HG02623 (cell line): Measurements from ENCODE around the gene VWA8.
A peak's percentile ranks its signal among the peaks of the same experiment; 100 is the strongest.
"Not testable (repeated sequence)": the region's sequence is repeated elsewhere in the genome, so short reads cannot be mapped to it uniquely, and the experiment has no call there.

Experiments
- ATAC-seq: cut with Tn5 transposase; IDR thresholded peaks from one replicate; pipeline ENCODE4 v1.9.1; 2021; ENCODE audit warnings: moderate library complexity; ENCODE audit not compliant: unreplicated experiment

VWA8 gene

GRCh38 chr13:41859565-41859964 is 101.3 kb downstream of the VWA8 start:
- ATAC-seq: no peak

GRCh38 chr13:41858780-41859179 is 102.1 kb downstream of the VWA8 start:
- no peak for ATAC-seq

GRCh38 chr13:41854758-41855157 is 106.2 kb downstream of the VWA8 start:
- ATAC-seq: no peak

- ATAC-seq: no peak
These were observed 109.6 kb downstream of the VWA8 start for GRCh38 chr13:41851351-41851750.

DNA sequence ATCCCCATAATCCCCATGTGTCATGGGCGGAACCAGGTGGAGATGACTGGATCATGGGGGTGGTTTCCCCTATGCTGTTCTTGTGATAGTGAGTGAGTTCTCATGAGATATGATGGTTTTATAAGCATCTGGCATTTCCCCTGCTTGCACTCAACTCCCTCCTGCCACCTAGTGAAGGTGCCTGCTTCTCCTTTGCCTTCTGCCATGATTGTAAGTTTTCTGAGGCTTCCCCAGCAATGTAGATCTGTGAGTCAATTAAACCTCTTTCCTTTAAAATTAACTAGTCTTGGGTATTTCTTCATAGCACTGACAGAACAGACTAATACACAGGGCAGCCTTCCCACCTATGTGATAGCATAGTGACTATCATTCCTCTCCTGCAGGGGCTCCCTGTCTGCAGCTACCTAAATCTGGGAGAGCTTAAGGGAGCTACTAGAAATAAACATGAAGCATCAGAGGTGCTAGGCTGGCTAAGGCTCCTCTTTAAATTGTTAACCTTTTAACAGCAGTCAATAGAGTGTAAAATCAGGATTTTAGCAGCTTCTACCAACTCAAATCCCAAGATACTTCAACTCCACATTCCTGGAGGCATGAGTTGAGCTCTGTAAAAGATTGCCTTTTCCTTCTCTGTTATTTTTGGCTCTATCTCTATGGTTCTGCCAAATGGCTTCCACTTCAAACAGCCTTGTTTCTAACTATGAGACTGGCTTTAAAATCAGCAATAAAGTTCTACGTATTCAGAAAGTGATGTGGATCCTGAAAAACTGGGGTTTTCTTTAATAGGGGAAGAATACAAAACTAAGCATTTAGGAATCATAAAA is 112.3 kb downstream of the VWA8 start:
- no peak for ATAC-seq

DNA sequence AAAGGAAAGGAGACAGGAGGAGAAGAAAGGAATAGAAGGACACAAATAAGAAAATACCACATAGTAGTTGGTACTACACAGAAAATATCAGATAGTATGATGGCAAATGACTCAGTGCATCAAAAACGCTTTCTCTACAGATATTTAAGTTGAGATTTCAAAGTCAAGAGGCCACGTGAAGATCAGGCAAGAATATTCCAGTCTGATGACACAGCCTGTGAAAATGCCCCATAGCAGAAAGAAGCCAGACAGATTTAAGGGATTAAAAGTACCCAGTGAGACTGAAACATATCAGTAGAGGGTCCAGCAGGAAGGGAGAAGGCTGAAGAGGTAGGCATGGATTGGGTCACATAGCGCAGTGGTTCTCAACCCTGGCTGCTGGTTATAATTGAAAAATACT is 113.7 kb downstream of the VWA8 start:
- no peak for ATAC-seq

GRCh38 chr13:41842036-41842620 is 118.8 kb downstream of the VWA8 start:
- ATAC-seq: no peak

GRCh38 chr13:41837629-41838028 is 123.3 kb downstream of the VWA8 start:
- no peak for ATAC-seq

DNA sequence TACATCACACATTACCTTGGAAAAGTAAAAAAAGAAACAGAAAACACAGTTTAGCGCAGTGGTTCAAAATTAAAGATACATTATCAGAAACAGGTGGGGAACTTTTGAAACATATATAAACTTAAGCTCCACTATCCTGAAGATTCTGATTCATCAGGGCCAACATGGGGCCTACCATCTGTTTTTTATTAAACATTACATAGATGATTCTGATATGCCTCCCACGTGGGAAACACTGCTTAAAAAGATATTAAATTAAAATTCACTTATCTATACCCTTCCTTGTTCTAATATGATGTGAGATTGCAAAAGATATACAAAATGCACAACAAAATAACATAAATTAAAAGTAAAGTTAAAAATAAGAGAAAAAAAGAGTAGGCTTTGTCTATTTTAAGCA is 125.0 kb downstream of the VWA8 start:
- ATAC-seq: no peak

DNA sequence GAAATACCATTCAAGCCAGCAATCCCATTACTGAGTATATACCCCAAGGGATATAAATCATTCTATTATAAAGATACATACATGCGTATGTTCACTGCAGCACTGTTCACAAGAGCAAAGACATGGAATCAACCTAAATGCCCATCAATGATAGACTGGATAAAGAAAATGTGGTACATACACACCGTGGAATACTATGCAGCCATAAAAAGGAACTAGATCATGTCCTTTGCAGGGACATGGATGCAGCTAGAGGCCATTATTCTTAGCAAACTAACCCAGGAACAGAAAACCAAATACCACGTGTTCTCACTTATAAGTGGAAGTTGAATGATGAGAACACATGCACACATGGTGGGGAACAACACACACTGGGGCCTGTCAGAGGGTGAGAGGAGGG is 126.2 kb downstream of the VWA8 start:
- ATAC-seq: not testable (repeated sequence)

DNA sequence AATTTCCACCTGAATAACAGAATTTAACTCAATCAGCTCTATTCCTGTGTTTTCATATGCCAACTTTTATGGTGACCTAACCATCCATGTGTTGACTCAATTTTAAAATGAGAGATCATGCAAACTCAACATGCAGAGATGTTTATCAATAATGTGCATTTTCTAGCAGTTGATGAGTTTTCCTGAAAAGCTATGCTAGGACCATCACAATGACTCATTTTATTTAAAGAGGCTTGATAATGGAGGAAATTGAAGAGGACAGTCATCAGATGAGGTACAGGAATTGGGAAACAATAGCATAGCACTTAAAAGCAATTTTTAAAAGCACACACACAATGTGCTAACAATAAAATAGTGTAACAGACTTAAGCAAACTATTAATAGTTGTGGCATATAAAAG is 127.1 kb downstream of the VWA8 start:
- no peak for ATAC-seq

- ATAC-seq: no peak
These were observed 127.7 kb downstream of the VWA8 start for GRCh38 chr13:41833201-41833600.

- no peak for ATAC-seq
These were observed 133.2 kb downstream of the VWA8 start for GRCh38 chr13:41827507-41828213.

DNA sequence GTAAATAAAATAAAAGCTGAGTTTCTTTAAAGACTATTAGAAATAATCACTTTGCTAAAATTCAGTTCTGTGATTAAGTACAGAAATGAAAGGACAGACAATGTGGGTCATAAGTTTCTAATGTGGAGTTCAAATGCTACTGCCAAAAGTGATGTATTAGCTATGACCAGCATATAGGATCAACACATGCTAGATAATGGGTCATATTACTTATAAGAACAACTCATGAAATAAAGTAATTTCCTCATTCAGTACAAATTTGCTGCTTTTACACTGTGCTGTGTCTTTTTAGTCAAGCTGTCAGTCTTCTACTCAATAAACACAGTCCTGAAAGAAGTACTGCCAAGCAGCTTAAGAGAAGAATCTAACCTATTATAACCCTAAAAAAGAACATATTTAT is 135.2 kb downstream of the VWA8 start:
- ATAC-seq: no peak

- ATAC-seq: no peak
These were observed 137.4 kb downstream of the VWA8 start for GRCh38 chr13:41823476-41823875.

GRCh38 chr13:41822560-41822959 is 138.3 kb downstream of the VWA8 start:
- no peak for ATAC-seq

GRCh38 chr13:41821238-41821594 is 139.7 kb downstream of the VWA8 start:
- no peak for ATAC-seq

GRCh38 chr13:41820581-41821237 is 140.2 kb downstream of the VWA8 start:
- ATAC-seq: no peak

GRCh38 chr13:41816057-41816456 is 144.9 kb downstream of the VWA8 start:
- no peak for ATAC-seq

GRCh38 chr13:41813426-41813825 is 147.5 kb downstream of the VWA8 start:
- ATAC-seq: no peak

DNA sequence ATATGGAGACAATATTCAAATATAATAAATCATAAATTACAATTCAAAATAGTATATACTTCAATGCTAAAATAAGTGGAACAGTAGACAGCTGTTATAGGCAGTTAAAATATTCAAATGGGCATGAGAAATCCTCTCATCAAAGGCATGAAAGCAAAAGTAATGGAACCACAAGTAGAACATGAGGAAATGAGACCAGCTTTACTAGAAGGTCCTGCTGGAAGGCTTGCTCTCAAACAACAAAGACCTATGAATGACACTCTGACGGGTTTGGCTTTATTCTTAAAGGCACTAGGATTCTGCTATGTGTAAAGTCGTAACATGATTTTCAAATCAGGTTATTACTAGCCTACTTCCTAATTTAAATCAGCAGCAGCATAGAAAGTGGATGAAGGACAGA is 148.1 kb downstream of the VWA8 start:
- ATAC-seq: peak; percentile 77

DNA sequence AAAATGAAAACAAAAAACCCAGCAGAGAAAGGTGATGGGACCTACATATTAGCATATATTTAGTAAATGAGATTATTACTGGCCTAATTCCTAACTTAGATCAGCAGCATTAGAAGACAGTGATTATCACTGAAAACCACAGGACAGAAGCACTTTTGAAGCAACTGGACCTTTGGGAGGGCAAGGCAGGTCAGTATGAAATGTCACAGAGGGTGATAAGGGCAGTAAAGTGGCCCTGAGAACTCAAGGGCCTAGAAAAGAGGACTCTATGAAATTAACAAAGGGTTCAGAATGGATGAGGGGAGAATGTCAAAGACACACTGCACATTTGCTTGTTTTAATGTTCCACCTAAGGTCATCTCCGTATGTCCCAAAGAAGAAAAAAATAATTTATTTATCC is 148.7 kb downstream of the VWA8 start:
- no peak for ATAC-seq
